PC-3 (cell line): ENCODE measurements around the gene CARNS1.

Experiments used
- EZH2 ChIP-seq: fragments of 300-600 bp; sonication (generic); IDR thresholded peaks from one replicate; pipeline ENCODE4 v1.6.1; 2017; ENCODE audit warnings: antibody characterized with exemption, mild to moderate bottlenecking, low read length; ENCODE audit not compliant: unreplicated experiment
- EZH2phosphoT487 ChIP-seq: fragments of 300-600 bp; sonication (generic); IDR thresholded peaks from 2 replicates; pipeline ENCODE4 v1.6.1; 2018; ENCODE audit warnings: mild to moderate bottlenecking, antibody characterized with exemption, low read length, borderline replicate concordance
- TF ChIP-seq, protein P1 (sequence below): fragments of 300-600 bp; sonication (generic); conservative IDR thresholded peaks from 2 replicates; pipeline ENCODE4 v1.5.1; 2017; ENCODE audit warnings: antibody characterized with exemption, low read depth, mild to moderate bottlenecking, low read length

DNA sequence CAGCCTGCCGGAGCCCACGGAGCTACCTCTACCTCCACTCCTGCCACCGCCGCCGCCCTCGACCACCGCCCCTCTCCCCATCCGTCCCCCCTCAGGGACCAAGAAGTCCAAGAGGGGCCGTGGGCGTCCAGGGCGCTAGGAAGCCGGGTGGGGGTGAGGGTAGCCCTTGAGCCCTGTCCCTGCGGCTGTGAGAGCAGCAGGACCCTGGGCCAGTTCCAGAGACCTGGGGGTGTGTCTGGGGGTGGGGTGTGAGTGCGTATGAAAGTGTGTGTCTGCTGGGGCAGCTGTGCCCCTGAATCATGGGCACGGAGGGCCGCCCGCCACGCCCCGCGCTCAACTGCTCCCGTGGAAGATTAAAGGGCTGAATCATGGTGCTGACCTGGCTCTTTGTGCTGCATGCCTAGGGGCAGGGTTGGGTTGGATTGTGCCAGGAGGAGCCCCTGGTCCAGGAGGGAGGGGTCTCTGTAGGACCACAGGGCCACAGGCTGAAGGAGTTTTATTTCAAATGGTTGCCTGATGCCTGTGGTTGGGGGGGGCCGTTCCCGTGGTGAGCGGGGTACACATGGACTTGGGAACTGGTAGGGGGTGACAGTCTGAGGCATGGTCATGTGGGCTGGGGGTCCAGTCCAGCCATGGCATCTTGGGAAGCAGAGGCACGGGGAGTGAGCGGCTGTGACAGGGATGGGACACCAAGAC lies 19.7 kb downstream of the CARNS1 start:
- TF ChIP-seq, protein P1, sequence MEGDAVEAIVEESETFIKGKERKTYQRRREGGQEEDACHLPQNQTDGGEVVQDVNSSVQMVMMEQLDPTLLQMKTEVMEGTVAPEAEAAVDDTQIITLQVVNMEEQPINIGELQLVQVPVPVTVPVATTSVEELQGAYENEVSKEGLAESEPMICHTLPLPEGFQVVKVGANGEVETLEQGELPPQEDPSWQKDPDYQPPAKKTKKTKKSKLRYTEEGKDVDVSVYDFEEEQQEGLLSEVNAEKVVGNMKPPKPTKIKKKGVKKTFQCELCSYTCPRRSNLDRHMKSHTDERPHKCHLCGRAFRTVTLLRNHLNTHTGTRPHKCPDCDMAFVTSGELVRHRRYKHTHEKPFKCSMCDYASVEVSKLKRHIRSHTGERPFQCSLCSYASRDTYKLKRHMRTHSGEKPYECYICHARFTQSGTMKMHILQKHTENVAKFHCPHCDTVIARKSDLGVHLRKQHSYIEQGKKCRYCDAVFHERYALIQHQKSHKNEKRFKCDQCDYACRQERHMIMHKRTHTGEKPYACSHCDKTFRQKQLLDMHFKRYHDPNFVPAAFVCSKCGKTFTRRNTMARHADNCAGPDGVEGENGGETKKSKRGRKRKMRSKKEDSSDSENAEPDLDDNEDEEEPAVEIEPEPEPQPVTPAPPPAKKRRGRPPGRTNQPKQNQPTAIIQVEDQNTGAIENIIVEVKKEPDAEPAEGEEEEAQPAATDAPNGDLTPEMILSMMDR = no peak
- TF ChIP-seq EZH2phosphoT487 (no peak), EZH2 (no peak)
